Kidney (tissue), 14 donors: Measurements from ENCODE around the gene NRCAM. TPM values are rescaled to one million over a fixed set of nuclear protein-coding genes. Genes with fewer than 3 reads are reported as not detected.

Experiments
- DNase-seq, 5 donors: peaks; one replicate each; pipeline ENCODE4 v3.0.0-alpha.2; 2013 to 2020
- FAIRE-seq: peaks from 2 replicates; lab custom pipeline; 2012; peaks lifted over from hg19 to GRCh38; lab: Jason Lieb, UNC
- H3K27ac ChIP-seq, 2 donors: one replicate each; pipeline ENCODE4 v1.7.0; 2013; ENCODE audit warnings: low read depth in 2 of 2, low read length in 2 of 2, inconsistent platforms in 1 of 2
- H3K27me3 ChIP-seq: one replicate; pipeline ENCODE4 v1.7.1; 2013; ENCODE audit warnings: low read length, inconsistent platforms; ENCODE audit not compliant: control insufficient read depth, insufficient read depth
- H3K36me3 ChIP-seq, 3 donors: one replicate each; pipeline versions ENCODE4 v1.7.0 to v1.7.1; 2013; ENCODE audit warnings: low read length in 3 of 3, control low read depth in 1 of 3, inconsistent platforms in 1 of 3; ENCODE audit not compliant: insufficient read depth in 3 of 3, control insufficient read depth in 2 of 3
- H3K4me1 ChIP-seq, 3 donors: one replicate each; pipeline versions ENCODE4 v1.7.0 to v1.7.1; 2013; ENCODE audit warnings: low read length in 3 of 3, inconsistent platforms in 1 of 3, low read depth in 1 of 3; ENCODE audit not compliant: control insufficient read depth in 2 of 3, insufficient read depth in 2 of 3
- H3K4me3 ChIP-seq, 3 donors: one replicate each; pipeline versions ENCODE4 v1.7.0 to v1.8.1; 2013; ENCODE audit warnings: low read length in 3 of 3, control low read depth in 1 of 3, inconsistent platforms in 1 of 3
- H3K9ac ChIP-seq, 3 donors: one replicate each; pipeline versions ENCODE4 v1.7.0 to v1.7.1; 2013; ENCODE audit warnings: low read length in 3 of 3, control low read depth in 1 of 3, inconsistent platforms in 1 of 3
- H3K9me3 ChIP-seq, 3 donors: one replicate each; pipeline versions ENCODE4 v1.7.0 to v1.7.1; 2013; ENCODE audit warnings: low read length in 3 of 3, control low read depth in 1 of 3, inconsistent platforms in 1 of 3; ENCODE audit not compliant: control insufficient read depth in 2 of 3, insufficient read depth in 1 of 3
- CTCF ChIP-seq: IDR thresholded peaks from 3 replicates; pipeline ENCODE4 v1.5.1; 2012; ENCODE audit warnings: mild to moderate bottlenecking, moderate library complexity, borderline replicate concordance; ENCODE audit not compliant: insufficient read depth; ENCODE audit errors: extremely low read depth
- intact Hi-C: fragments of 100-400 bp; cut with DNase I; formaldehyde crosslinking; loops from one replicate; pipeline ENCODE4 v1.11.1; 2022
- polyA plus RNA-seq: library from polyadenylated mRNA; stranded (reverse); fragments of 350-450 nt; fragmentation: Illumina TruSeq; extraction: RNeasy Lipid Tissue Mini Kit (QIAGEN cat#74804); gene quantifications from one replicate; pipeline ENCODE4 v1.2.3, GENCODE V29; 2014; ENCODE audit warnings: low read depth, low replicate concordance; ENCODE audit not compliant: insufficient read depth
- total RNA-seq: library from RNA; stranded (reverse); fragmentation: NEBNext Ultra II Directional; extraction: Animal tissue kit (Norgen Biotek cat#: 25700); gene quantifications from one replicate; pipeline ENCODE4 v1.2.1, GENCODE V29; 2021
- donor health status: control.
- donor health status: control.
- donor health status: control.
- donor health status: control.
- donor health status: control.
- donor health status: DM: yes; HTN: yes; CAD: no.
- donor health status: Normal renal cell carcinoma (clear cell type).

Gene NRCAM
- total and polyA plus RNA-seq, 2 donors from 2014 or later, result 16.8 to 20.6 TPM

DNA sequence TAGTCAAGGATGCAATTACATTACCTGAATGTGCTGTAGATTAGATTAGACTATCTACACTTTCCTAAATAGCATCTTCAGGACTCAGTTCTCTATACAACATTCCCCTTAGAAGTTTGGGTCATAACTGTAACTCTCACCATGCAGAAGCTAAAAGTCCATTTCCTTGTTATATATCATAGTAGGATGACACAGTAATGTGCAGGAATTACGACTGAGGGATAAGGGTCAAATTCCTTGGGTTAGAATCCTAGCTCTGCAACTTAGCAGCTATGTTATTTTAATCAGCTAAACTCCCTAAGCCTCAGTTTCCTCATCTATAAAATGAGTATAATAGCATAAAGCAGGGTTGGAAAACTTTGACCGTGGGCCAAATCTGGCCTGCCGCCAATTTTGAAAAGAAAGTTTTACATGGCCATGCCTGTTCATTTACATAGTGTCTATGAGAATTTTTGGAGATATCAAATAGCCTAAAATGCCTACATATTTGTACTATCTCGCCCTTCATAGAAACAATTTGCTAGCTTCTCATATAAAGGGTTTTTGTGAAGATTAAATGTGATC lies 14.8 kb downstream of the NRCAM start:
- no peak for DNase-seq
- intact Hi-C loops, result no loop called here
- H3K9me3 ChIP-seq, result no peaks in the 10 kb centered on the region
- H3K9ac ChIP-seq, result no peak overlapping the region
- no peak for FAIRE-seq
- no peaks in the 10 kb centered on the region for H3K36me3 ChIP-seq
- no peak for TF ChIP-seq CTCF
- no peak overlapping the region for H3K27ac ChIP-seq
- H3K27me3 ChIP-seq, result no peaks in the 10 kb centered on the region
- no peaks in the 10 kb centered on the region for H3K4me1 ChIP-seq
- no peak overlapping the region for H3K4me3 ChIP-seq

DNA sequence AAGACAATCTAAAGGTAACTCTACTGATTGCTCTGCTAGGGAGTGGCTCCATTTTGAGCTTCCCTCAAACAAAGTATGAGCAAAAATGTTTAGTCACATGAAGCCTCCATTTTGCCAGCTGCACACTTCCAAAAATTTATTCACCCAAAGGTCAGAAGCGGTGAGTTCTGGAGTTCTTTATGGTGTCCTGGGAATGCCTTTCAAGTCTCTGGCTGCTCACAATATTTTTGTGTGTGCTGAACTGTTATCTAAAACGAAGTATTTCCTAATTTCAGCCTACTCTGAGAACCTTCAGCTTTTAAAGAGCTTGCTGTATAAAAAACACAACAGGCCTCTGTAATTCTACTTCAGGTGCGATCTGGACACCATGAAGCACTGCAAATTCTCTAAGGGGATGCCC lies 15.6 kb downstream of the NRCAM start:
- intact Hi-C loops, result no loop called here
- no peak overlapping the region for H3K9ac ChIP-seq
- no peaks in the 10 kb centered on the region for H3K4me1 ChIP-seq
- no peak overlapping the region for H3K4me3 ChIP-seq
- no peak for TF ChIP-seq CTCF
- DNase-seq (no peak), FAIRE-seq (no peak)
- H3K27me3 ChIP-seq, result no peaks in the 10 kb centered on the region
- no peaks in the 10 kb centered on the region for H3K9me3 ChIP-seq
- H3K36me3 ChIP-seq, result no peaks in the 10 kb centered on the region
- H3K27ac ChIP-seq, result no peak overlapping the region

DNA sequence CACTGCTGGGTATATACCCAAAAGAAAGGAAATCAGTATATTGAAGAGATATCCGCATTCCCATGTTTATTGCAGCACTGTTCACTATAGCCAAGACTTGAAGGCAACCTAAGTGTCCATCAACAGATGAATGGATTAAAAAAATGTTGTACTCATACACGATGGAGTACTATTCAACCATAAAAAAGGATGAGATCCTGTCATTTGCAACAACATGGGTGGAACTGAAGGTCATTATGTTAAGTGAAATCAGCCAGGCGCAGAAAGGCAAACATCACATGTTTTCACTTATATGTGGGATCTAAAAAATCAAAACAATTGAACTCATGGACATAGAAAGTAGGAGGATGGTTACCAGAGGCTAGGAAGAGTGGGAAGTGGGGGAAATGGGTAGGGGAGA lies 19.3 kb downstream of the NRCAM start:
- Histone ChIP-seq H3K36me3 (no peaks in the 10 kb centered on the region), H3K27ac (no peak overlapping the region), H3K9ac (no peak overlapping the region), H3K4me1 (no peaks in the 10 kb centered on the region), H3K27me3 (no peaks in the 10 kb centered on the region), H3K4me3 (no peak overlapping the region), H3K9me3 (no peaks in the 10 kb centered on the region)
- no peak for FAIRE-seq
- DNase-seq, result no peak
- no peak for TF ChIP-seq CTCF
- intact Hi-C loops, result no loop called here

DNA sequence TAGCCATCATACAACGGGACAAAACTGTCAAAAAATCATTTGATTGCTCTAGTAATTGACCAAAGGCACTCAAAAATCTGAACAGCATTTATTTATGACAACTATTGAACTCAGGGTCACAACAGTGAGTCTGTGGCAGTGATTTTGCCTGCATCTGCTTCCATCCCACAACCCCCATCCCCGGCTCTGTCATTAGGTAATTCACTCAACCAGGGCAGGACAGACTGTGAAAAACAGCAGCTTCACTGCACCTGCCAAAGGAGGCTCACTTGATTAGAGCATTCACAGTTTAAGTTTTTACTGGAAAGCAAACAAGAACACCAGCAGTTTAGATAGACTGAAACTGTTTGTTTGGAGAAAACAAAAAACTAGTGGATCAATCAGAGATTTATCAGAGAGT lies 22.2 kb downstream of the NRCAM start:
- peak in 1 of 5 donors; percentile 36 for DNase-seq
- Histone ChIP-seq H3K36me3 (no peaks in the 10 kb centered on the region), H3K9ac (no peak overlapping the region), H3K9me3 (no peaks in the 10 kb centered on the region), H3K27me3 (no peaks in the 10 kb centered on the region), H3K27ac (no peak overlapping the region), H3K4me1 (no peaks in the 10 kb centered on the region), H3K4me3 (no peak overlapping the region)
- intact Hi-C loops, result no loop called here
- no peak for FAIRE-seq
- no peak for TF ChIP-seq CTCF
